CD4-positive, alpha-beta memory T cell (primary cell): ENCODE data around the gene NPHP4. TPM values are rescaled to one million over a fixed set of nuclear protein-coding genes. Genes with fewer than 3 reads are reported as not detected.
A peak's percentile ranks its signal among the peaks of the same experiment; 100 is the strongest.

Experiments used
- CTCF ChIA-PET: fragments of 350-600 bp; sonication (Branson Sonifier 250); formaldehyde crosslinking; loops from one replicate; lab custom pipeline; 2021; ENCODE audit warnings: inconsistent platforms; ENCODE audit not compliant: partially characterized antibody; lab: Charles Lee
- POLR2A ChIA-PET: fragments of 350-600 bp; sonication (Branson Sonifier 250); formaldehyde crosslinking; loops from one replicate; lab custom pipeline; 2021; ENCODE audit not compliant: partially characterized antibody; lab: Charles Lee
- DNase-seq, 5 donors: peaks; one replicate each; pipeline versions ENCODE4 v3.0.0 to v3.0.0-alpha.2; 2020 to 2022; ENCODE audit warnings: mixed read lengths in 1 of 5
- H3K27ac ChIP-seq: one replicate; pipeline ENCODE4 v1.7.0; 2013; ENCODE audit warnings: low read depth, low read length
- H3K27me3 ChIP-seq: 2 replicates; pipeline ENCODE4 v1.7.0; 2013; ENCODE audit warnings: mild to moderate bottlenecking, low read length, moderate library complexity; ENCODE audit not compliant: insufficient read depth
- H3K36me3 ChIP-seq: 2 replicates; pipeline ENCODE4 v1.7.0; 2013; ENCODE audit warnings: mild to moderate bottlenecking, low read length, moderate library complexity; ENCODE audit not compliant: insufficient read depth
- H3K4me1 ChIP-seq: 2 replicates; pipeline ENCODE4 v1.7.0; 2013; ENCODE audit warnings: mild to moderate bottlenecking, low read length, moderate library complexity; ENCODE audit not compliant: insufficient read depth
- H3K4me3 ChIP-seq, 2 donors: one replicate each; pipeline ENCODE4 v1.7.0; 2013; ENCODE audit warnings: low read length in 2 of 2, mild to moderate bottlenecking in 1 of 2
- H3K9me3 ChIP-seq, 2 donors: one replicate each; pipeline ENCODE4 v1.7.0; 2013; ENCODE audit warnings: low read length in 2 of 2, control low read depth in 1 of 2; ENCODE audit not compliant: control insufficient read depth in 1 of 2
- H3K27ac Mint-ChIP-seq, 7 donors: one replicate each; pipeline ENCODE4 v1.8.0; 2020 to 2021; ENCODE audit warnings: mixed read lengths in 7 of 7, mild to moderate bottlenecking in 6 of 7, inconsistent platforms in 3 of 7, moderate library complexity in 3 of 7
- H3K27me3 Mint-ChIP-seq, 2 donors: one replicate each; pipeline ENCODE4 v1.8.0; 2020 to 2021; ENCODE audit warnings: mixed read lengths in 2 of 2
- H3K36me3 Mint-ChIP-seq, 2 donors: one replicate each; pipeline ENCODE4 v1.8.0; 2020 to 2021; ENCODE audit warnings: mixed read lengths in 2 of 2, inconsistent platforms in 1 of 2, mild to moderate bottlenecking in 1 of 2
- H3K4me1 Mint-ChIP-seq, 4 donors: one replicate each; pipeline ENCODE4 v1.8.0; 2020 to 2021; ENCODE audit warnings: mixed read lengths in 4 of 4, mild to moderate bottlenecking in 1 of 4
- H3K4me3 Mint-ChIP-seq, 8 donors: one replicate each; pipeline ENCODE4 v1.8.0; 2020 to 2021; ENCODE audit warnings: mixed read lengths in 8 of 8, mild to moderate bottlenecking in 7 of 8, moderate library complexity in 6 of 8, inconsistent platforms in 3 of 8
- H3K9me3 Mint-ChIP-seq, 8 donors: one replicate each; pipeline ENCODE4 v1.8.0; 2020 to 2021; ENCODE audit warnings: mixed read lengths in 8 of 8, mild to moderate bottlenecking in 5 of 8, inconsistent platforms in 3 of 8, moderate library complexity in 1 of 8
- intact Hi-C: fragments of 100-400 bp; cut with micrococcal nuclease; formaldehyde crosslinking; loops from one replicate; pipeline ENCODE4 v1.15.1; 2023
- polyA plus RNA-seq, 2 donors: library from polyadenylated mRNA; unstranded; fragments of 300-500 nt; fragmentation: Illumina TruSeq; gene quantifications; one replicate each; pipeline ENCODE4 v1.2.3, GENCODE V29; 2021
- total RNA-seq, 2 experiments: library from RNA; stranded (reverse); gene quantifications; one replicate each; pipeline ENCODE4 v1.2.3, GENCODE V29; 2021

Gene NPHP4
- total and polyA plus RNA-seq, 4 experiments from 2014 or later: 1.0 to 9.6 (median 4.3) TPM

GRCh38 chr1:5995871-5996630 lies 3.8 kb upstream of the NPHP4 start:
- peaks cover 0 to 3% (median 0%) of the 10 kb centered on the region in 8 donors for H3K9me3 Mint-ChIP-seq
- H3K27ac Mint-ChIP-seq: peak overlapping the region in 2 of 7 donors; percentile 27 to 97
- H3K36me3 Mint-ChIP-seq: peaks cover 0 to 24% of the 10 kb centered on the region in 2 donors
- H3K27me3 ChIP-seq: no peaks in the 10 kb centered on the region
- H3K27ac ChIP-seq: no peak overlapping the region
- peak overlapping the region in 4 of 8 donors; percentile 15 to 26 (median 24) for H3K4me3 Mint-ChIP-seq
- H3K4me1 Mint-ChIP-seq: peaks cover 23 to 60% (median 40%) of the 10 kb centered on the region in 4 donors
- POLR2A ChIA-PET: interaction anchor here (0.8 to 6.1 kb wide), 3 partner anchors 30 to 31 kb away, joined by 4 to 179 read pairs (median 6); no protein-coding TSS in a partner anchor
- intact Hi-C loops: no loop called here
- H3K4me1 ChIP-seq: peaks cover 41% of the 10 kb centered on the region
- no peak for DNase-seq
- CTCF ChIA-PET: no interaction called here
- no peaks in the 10 kb centered on the region for H3K36me3 ChIP-seq
- H3K27me3 Mint-ChIP-seq: no peaks in the 10 kb centered on the region
- no peaks in the 10 kb centered on the region for H3K9me3 ChIP-seq
- H3K4me3 ChIP-seq: no peak overlapping the region

- H3K36me3 ChIP-seq: no peaks in the 10 kb centered on the region
- H3K4me1 ChIP-seq: peaks cover 46% of the 10 kb centered on the region
- Mint-ChIP-seq H3K36me3 (peaks cover 0 to 21% of the 10 kb centered on the region in 2 donors), H3K9me3 (peaks cover 0 to 3% (median 0%) of the 10 kb centered on the region in 8 donors), H3K27ac (peak overlapping the region; percentile 97 to 99 (median 98)), H3K27me3 (no peaks in the 10 kb centered on the region), H3K4me1 (peaks cover 19 to 58% (median 42%) of the 10 kb centered on the region in 4 donors), H3K4me3 (peak overlapping the region; percentile 95 to 98 (median 96))
- ChIA-PET POLR2A (interaction anchor here (1.7 to 6.1 kb wide), 3 partner anchors 32 to 79 kb away, joined by 4 to 179 read pairs (median 6); no protein-coding TSS in a partner anchor), CTCF (interaction anchor here (0.8 to 2.6 kb wide), 4 partner anchors 30 to 41 kb away, joined by 3 to 16 read pairs (median 4); no protein-coding TSS in a partner anchor)
- peak overlapping the region; percentile 96 for H3K27ac ChIP-seq
- DNase-seq: peak; percentile 72 to 81 (median 78)
- peak overlapping the region; percentile 86 to 92 for H3K4me3 ChIP-seq
- intact Hi-C loops: loop anchor here (5.0 kb wide), 3 partner anchors 252 to 792 kb away; partner anchors contain the start of genes ACOT7 and CAMTA1
- no peaks in the 10 kb centered on the region for H3K27me3 ChIP-seq
- no peaks in the 10 kb centered on the region for H3K9me3 ChIP-seq
These were observed 2.7 kb upstream of the NPHP4 start for GRCh38 chr1:5994713-5995621.

GRCh38 chr1:5993556-5994491 lies 1.6 kb upstream of the NPHP4 start:
- Histone ChIP-seq H3K27me3 (no peaks in the 10 kb centered on the region), H3K9me3 (no peaks in the 10 kb centered on the region), H3K36me3 (no peaks in the 10 kb centered on the region), H3K27ac (peak overlapping the region; percentile 96), H3K4me1 (peaks cover 46% of the 10 kb centered on the region), H3K4me3 (peak overlapping the region; percentile 86 to 92)
- intact Hi-C loops: loop anchor here (5.0 kb wide), 3 partner anchors 253 to 793 kb away; partner anchors contain the start of genes ACOT7 and CAMTA1
- H3K4me3 Mint-ChIP-seq: peak overlapping the region; percentile 95 to 98 (median 96)
- H3K27me3 Mint-ChIP-seq: no peaks in the 10 kb centered on the region
- H3K27ac Mint-ChIP-seq: peak overlapping the region; percentile 97 to 99 (median 98)
- ChIA-PET POLR2A (interaction anchor here (1.1 to 6.1 kb wide), 9 partner anchors 9 to 608 kb away, joined by 3 to 179 read pairs (median 4); no protein-coding TSS in a partner anchor), CTCF (interaction anchor here (0.8 to 2.6 kb wide), 5 partner anchors 31 to 42 kb away, joined by 3 to 16 read pairs (median 4); no protein-coding TSS in a partner anchor)
- H3K9me3 Mint-ChIP-seq: peaks cover 0 to 3% (median 0%) of the 10 kb centered on the region in 8 donors
- H3K36me3 Mint-ChIP-seq: peaks cover 0 to 17% of the 10 kb centered on the region in 2 donors
- DNase-seq: peak in 2 of 5 donors; percentile 9 to 29
- H3K4me1 Mint-ChIP-seq: peaks cover 15 to 54% (median 39%) of the 10 kb centered on the region in 4 donors

- POLR2A ChIA-PET: interaction anchor here (0.7 to 6.1 kb wide), 15 partner anchors 9 to 610 kb away, joined by 3 to 179 read pairs (median 4); no protein-coding TSS in a partner anchor
These were observed 760 bp upstream of the NPHP4 start for GRCh38 chr1:5992814-5993555.

GRCh38 chr1:5991381-5992025 lies 722 bp downstream of the NPHP4 start:
- Histone ChIP-seq H3K4me1 (peaks cover 37% of the 10 kb centered on the region), H3K9me3 (no peaks in the 10 kb centered on the region), H3K27me3 (no peaks in the 10 kb centered on the region), H3K36me3 (no peaks in the 10 kb centered on the region), H3K27ac (peak overlapping the region; percentile 96), H3K4me3 (peak overlapping the region; percentile 26 to 92)
- intact Hi-C loops: loop anchor here (1.0 to 5.0 kb wide), 5 partner anchors 35 to 796 kb away; partner anchors contain the start of genes ACOT7, CAMTA1 and RPL22
- peaks cover 13 to 39% (median 30%) of the 10 kb centered on the region in 4 donors for H3K4me1 Mint-ChIP-seq
- no peaks in the 10 kb centered on the region for H3K27me3 Mint-ChIP-seq
- ChIA-PET CTCF (no interaction called here), POLR2A (interaction anchor here (1.4 to 6.1 kb wide), 2 partner anchors 11 to 35 kb away, joined by 4 to 179 read pairs; no protein-coding TSS in a partner anchor)
- H3K36me3 Mint-ChIP-seq: peaks cover 0 to 17% of the 10 kb centered on the region in 2 donors
- peak; percentile 26 to 63 (median 49) for DNase-seq
- peak overlapping the region; percentile 83 to 98 (median 92) for H3K4me3 Mint-ChIP-seq
- H3K27ac Mint-ChIP-seq: peak overlapping the region; percentile 84 to 98 (median 96)
- peaks cover 0 to 3% (median 0%) of the 10 kb centered on the region in 8 donors for H3K9me3 Mint-ChIP-seq

More at GRCh38 chr1:5992814-5993555, 760 bp upstream of the NPHP4 start:
- intact Hi-C loops: loop anchor here (1.0 to 5.0 kb wide), 5 partner anchors 33 to 794 kb away; partner anchors contain the start of genes ACOT7, CAMTA1 and RPL22
- peaks cover 15 to 46% (median 33%) of the 10 kb centered on the region in 4 donors for H3K4me1 Mint-ChIP-seq
- Histone ChIP-seq H3K4me3 (peak overlapping the region; percentile 86 to 92), H3K9me3 (no peaks in the 10 kb centered on the region), H3K27me3 (no peaks in the 10 kb centered on the region), H3K27ac (peak overlapping the region; percentile 96), H3K36me3 (no peaks in the 10 kb centered on the region), H3K4me1 (peaks cover 41% of the 10 kb centered on the region)
- H3K4me3 Mint-ChIP-seq: peak overlapping the region; percentile 95 to 98 (median 96)
- no peaks in the 10 kb centered on the region for H3K27me3 Mint-ChIP-seq
- peak in 2 of 5 donors; percentile 9 to 20 for DNase-seq
- peaks cover 0 to 17% of the 10 kb centered on the region in 2 donors for H3K36me3 Mint-ChIP-seq
- H3K27ac Mint-ChIP-seq: peak overlapping the region; percentile 97 to 99 (median 98)
- H3K9me3 Mint-ChIP-seq: peaks cover 0 to 3% (median 0%) of the 10 kb centered on the region in 8 donors
- CTCF ChIA-PET: interaction anchor here (0.9 to 2.6 kb wide), 5 partner anchors 11 to 36 kb away, joined by 3 to 16 read pairs (median 4); no protein-coding TSS in a partner anchor
